Measurements from ENCODE around the gene TXN. TPM values are rescaled to one million over a fixed set of nuclear protein-coding genes. Genes with fewer than 3 reads are reported as not detected.
"Not testable (repeated sequence)": the region's sequence is repeated elsewhere in the genome, so short reads cannot be mapped to it uniquely, and the experiment has no call there.

TXN gene
- total RNA-seq, 2 donors from 2014 or later = 220 to 295 TPM

DNA sequence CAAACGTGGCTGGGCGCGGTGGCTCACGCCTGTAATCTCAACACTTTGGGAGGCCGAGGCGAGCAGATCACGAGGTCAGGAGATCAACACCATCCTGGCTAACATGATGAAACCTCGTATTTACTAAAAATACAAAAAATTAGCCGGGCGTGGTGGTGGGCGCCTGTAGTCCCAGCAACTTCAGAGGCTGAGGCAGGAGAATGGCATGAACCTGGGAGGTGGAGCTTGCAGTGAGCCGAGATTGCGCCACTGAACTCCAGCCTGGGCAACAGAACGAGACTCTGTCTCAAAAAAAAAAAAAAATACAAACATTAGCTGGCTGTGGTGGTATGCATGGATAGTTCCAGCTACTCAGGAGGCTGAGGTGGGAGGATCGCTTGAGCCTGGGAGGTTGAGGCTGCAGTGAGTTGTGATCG lies 60.2 kb downstream of the TXN start:
- H3K4me3 Mint-ChIP-seq; H3K9me3 Mint-ChIP-seq; H3K27ac Mint-ChIP-seq; H3K36me3 Mint-ChIP-seq (ENCODE audit: insufficient read depth in 2 of 2); H3K27me3 Mint-ChIP-seq (ENCODE audit: low read depth); H3K4me1 Mint-ChIP-seq (ENCODE audit: low read depth); ATAC-seq (replicated peaks in 1 of 2); DNase-seq: not testable (repeated sequence)

Other genes starting within 250 kb of the TXN start
- not detected for gene C9orf152, start 48.3 kb downstream of the TXN start, total RNA-seq
- not detected for gene TXNDC8, start 81.4 kb upstream of the TXN start, total RNA-seq

Data from activated T-cell treated with anti-CD3 and anti-CD28 coated beads, Interleukin-2, amount 50 U/mL, for 72 hours (primary cell).